H1 (cell line): ENCODE results near the gene IQCC. TPM values are rescaled to one million over a fixed set of nuclear protein-coding genes. Genes with fewer than 3 reads are reported as not detected.

Source experiments
- CREB1 ChIP-seq: IDR thresholded peaks from 2 replicates; pipeline ENCODE4 v1.6.1; 2012; ENCODE audit warnings: inconsistent platforms
- GABPA ChIP-seq: IDR thresholded peaks from 2 replicates; pipeline ENCODE4 v1.6.1; 2011; ENCODE audit warnings: mild to moderate bottlenecking, low read length, moderate library complexity, borderline replicate concordance; ENCODE audit not compliant: insufficient read depth
- JUND ChIP-seq: IDR thresholded peaks from 2 replicates; pipeline ENCODE4 v1.6.1; 2011; ENCODE audit warnings: mild to moderate bottlenecking, improper control_type of control experiment, low read length
- SAP30 ChIP-seq: fragments of 300-600 bp; sonication (generic); IDR thresholded peaks from 2 replicates; pipeline ENCODE4 v1.7.1; 2012; ENCODE audit warnings: low read length, moderate library complexity, mild to moderate bottlenecking, inconsistent platforms; ENCODE audit not compliant: insufficient read depth, insufficient replicate concordance
- polyA plus RNA-seq, 7 experiments: library from polyadenylated mRNA; depleted of rRNA in 3 of 7; stranded (reverse) in 5 of 7; unstranded in 2 of 7; fragments of >200 nt in 5 of 7; fragments of 200-250 nt in 2 of 7; gene quantifications; 1 replicate in 5 of 7; 2 replicates in 1 of 7; 4 replicates in 1 of 7; pipeline versions ENCODE4 v1.2.1 to v1.2.3, GENCODE V29; 2011 to 2013; ENCODE audit warnings: missing spikeins in 2 of 7, mixed read lengths in 2 of 7
- total RNA-seq: library from RNA; stranded (reverse); fragmentation: NEBNext Ultra II Directional; extraction: Animal tissue kit (Norgen Biotek cat#: 25700); gene quantifications from 2 replicates; pipeline ENCODE4 v1.2.1, GENCODE V29; 2021

Gene IQCC
- total and polyA plus RNA-seq, 2 of the 8 experiments (the other 6 are each of a cell fraction or from before 2014, with no cell fraction given) = 2.5 to 4.2 TPM

GRCh38 chr1:32182060-32182459, 23.4 kb upstream of the IQCC start (continued):
- TF ChIP-seq SAP30 (no peak), JUND (no peak), GABPA (no peak), CREB1 (no peak)
- TF ChIP-seq, all 59 proteins: peak for 0
